ENCODE results near the gene PCDHGB6.
"Not testable (repeated sequence)": the region's sequence is repeated elsewhere in the genome, so short reads cannot be mapped to it uniquely, and the experiment has no call there.

PCDHGB6 gene

GRCh38 chr5:141399555-141400258, 8.1 kb upstream of the PCDHGB6 start:
- H3K4me3 ChIP-seq (ENCODE audit: low read length), result no peak overlapping the region
- no peak for TF ChIP-seq ZNF274 (IDR thresholded peaks at IDR 0.05; ENCODE audit: low read depth, low read length)

GRCh38 chr5:141402553-141403243, 5.1 kb upstream of the PCDHGB6 start, which contains the start of gene PCDHGA9:
Gene PCDHGA9 (plus strand): TSS chr5:141402778. CDS start chr5:141402953, 175 bp downstream.
- no peak within 1 kb of the TSS; the same call in 1 of the 2 replicates for H3K4me3 ChIP-seq (ENCODE audit: low read length)
- TF ChIP-seq ZNF274 (IDR thresholded peaks at IDR 0.05; ENCODE audit: low read depth, low read length), result no peak

- no peak for TF ChIP-seq ZNF274 (IDR thresholded peaks at IDR 0.05; ENCODE audit: low read depth, low read length)
- no peak overlapping the region for H3K4me3 ChIP-seq (ENCODE audit: low read length)
These were observed 4.4 kb upstream of the PCDHGB6 start for GRCh38 chr5:141403387-141403786.

- H3K4me3 ChIP-seq (ENCODE audit: low read length), result no peak overlapping the region
- no peak for TF ChIP-seq ZNF274 (IDR thresholded peaks at IDR 0.05; ENCODE audit: low read depth, low read length)
These were observed 1.9 kb downstream of the PCDHGB6 start for GRCh38 chr5:141409598-141410306.

- no peak for TF ChIP-seq ZNF274 (IDR thresholded peaks at IDR 0.05; ENCODE audit: low read depth, low read length)
- no peak overlapping the region for H3K4me3 ChIP-seq (ENCODE audit: low read length)
These were observed 3.8 kb downstream of the PCDHGB6 start for GRCh38 chr5:141411575-141411974.

- peak within 1 kb of the TSS; percentile 77; the same call in 1 of the 2 replicates for H3K4me3 ChIP-seq (ENCODE audit: low read length)
- TF ChIP-seq ZNF274 (IDR thresholded peaks at IDR 0.05; ENCODE audit: low read depth, low read length), result no peak
These were observed 5.2 kb downstream of the PCDHGB6 start, which contains the start of gene PCDHGA10 for GRCh38 chr5:141412854-141413539. Gene PCDHGA10 (plus strand): TSS chr5:141412987. CDS start chr5:141413176, 189 bp downstream.

GRCh38 chr5:141413540-141414069, 5.8 kb downstream of the PCDHGB6 start:
- no peak for TF ChIP-seq ZNF274 (IDR thresholded peaks at IDR 0.05; ENCODE audit: low read depth, low read length)
- peak overlapping the region; percentile 77; the same call in 1 of the 2 replicates for H3K4me3 ChIP-seq (ENCODE audit: low read length)

- H3K4me3 ChIP-seq (ENCODE audit: low read length), result not testable (repeated sequence)
These were observed 6.9 kb downstream of the PCDHGB6 start for GRCh38 chr5:141414548-141415274.

GRCh38 chr5:141415275-141415618, 7.4 kb downstream of the PCDHGB6 start:
- not testable (repeated sequence) for H3K4me3 ChIP-seq (ENCODE audit: low read length)

GRCh38 chr5:141417494-141418172, 9.8 kb downstream of the PCDHGB6 start, which contains the start of gene PCDHGB7:
Gene PCDHGB7 (plus strand): TSS chr5:141417677. CDS start chr5:141417860, 183 bp downstream.
- H3K4me3 ChIP-seq (ENCODE audit: low read length), result peak within 1 kb of the TSS; percentile 28; the same call in 1 of the 2 replicates

GRCh38 chr5:141419074-141419880, 11.5 kb downstream of the PCDHGB6 start:
- no peak for TF ChIP-seq ZNF274 (IDR thresholded peaks at IDR 0.05; ENCODE audit: low read depth, low read length)
- no peak overlapping the region for H3K4me3 ChIP-seq (ENCODE audit: low read length)

- no peak for TF ChIP-seq ZNF274 (IDR thresholded peaks at IDR 0.05; ENCODE audit: low read depth, low read length)
- peak within 1 kb of the TSS; percentile 56 for H3K4me3 ChIP-seq (ENCODE audit: low read length)
These were observed 13.2 kb downstream of the PCDHGB6 start, which contains the start of gene PCDHGA11 for GRCh38 chr5:141420855-141421488. Gene PCDHGA11 (plus strand): TSS chr5:141421051. CDS start chr5:141421228, 177 bp downstream.

All from GM08714 (cell line).